NCI-H2171 (cell line): ENCODE results near the gene TDO2.
"Not testable (repeated sequence)": the region's sequence is repeated elsewhere in the genome, so short reads cannot be mapped to it uniquely, and the experiment has no call there.

Experiments used
- DNase-seq: peaks from one replicate; lab custom pipeline; 2025; lab: John Stamatoyannopoulos, UW

TDO2 gene

GRCh38 chr4:155907556-155907955 is 4.1 kb downstream of the TDO2 start:
- no peak for DNase-seq

DNA sequence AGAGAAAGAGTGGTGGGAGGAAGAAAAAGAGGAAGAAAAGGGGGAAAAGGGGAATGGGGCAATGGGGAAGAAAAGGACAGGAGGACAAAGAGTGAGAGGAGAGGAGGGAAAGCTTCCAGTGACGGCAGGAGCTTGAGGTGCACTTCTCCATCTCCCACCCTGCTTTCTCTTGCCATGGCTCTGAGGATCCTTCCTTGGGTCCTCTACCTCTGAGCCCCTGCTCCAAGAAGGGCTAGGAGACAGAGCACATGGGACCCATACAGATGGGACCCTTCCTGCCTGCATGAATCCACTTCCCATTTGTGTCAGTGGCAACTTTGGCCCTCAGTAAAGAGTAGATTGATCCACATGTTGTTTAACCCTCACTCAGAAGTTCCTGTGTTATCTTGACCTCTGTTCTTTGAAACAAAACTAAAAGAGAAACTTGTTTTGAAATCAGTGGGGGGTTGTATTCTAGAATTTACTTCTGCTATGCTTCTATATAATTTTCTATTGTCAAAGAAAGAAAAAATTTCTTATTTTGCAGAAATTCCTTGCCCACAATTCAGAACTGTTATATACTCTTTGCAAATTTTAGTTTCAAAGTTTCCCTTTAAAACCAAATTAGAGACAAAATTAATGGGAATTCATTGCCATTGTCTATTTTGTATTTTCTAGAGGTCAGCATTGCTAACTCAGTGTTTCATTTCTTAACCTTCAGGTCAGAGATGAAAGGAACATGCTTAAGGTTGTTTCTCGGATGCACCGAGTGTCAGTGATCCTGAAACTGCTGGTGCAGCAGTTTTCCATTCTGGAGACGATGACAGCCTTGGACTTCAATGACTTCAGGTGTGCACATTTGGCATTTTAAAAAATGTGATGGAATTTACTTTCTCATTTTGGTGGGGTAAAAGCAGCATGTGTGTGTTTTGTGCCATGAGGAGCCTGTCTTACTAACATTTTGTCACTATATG is 5.0 kb downstream of the TDO2 start:
- no peak for DNase-seq

GRCh38 chr4:155909615-155910226 is 6.2 kb downstream of the TDO2 start:
- DNase-seq: no peak

DNA sequence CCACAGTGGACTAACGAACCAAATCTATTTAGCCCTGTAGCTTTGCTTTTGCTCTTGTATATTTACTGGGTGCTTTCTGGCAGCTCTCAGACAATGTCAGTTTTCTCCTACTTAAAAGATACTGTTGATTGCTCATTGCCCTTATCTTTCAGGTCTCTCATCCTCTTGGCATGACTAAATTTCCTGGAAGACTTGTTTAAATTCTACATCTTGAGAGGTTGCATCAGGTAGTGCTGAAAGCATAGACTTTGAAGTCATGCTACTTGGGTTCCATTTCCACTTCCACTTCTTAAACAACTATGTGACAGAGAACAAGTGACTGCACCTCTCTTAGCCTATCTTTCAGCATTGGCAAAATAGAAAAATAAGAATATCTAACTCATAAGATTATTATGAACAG is 8.4 kb downstream of the TDO2 start:
- DNase-seq: no peak

DNA sequence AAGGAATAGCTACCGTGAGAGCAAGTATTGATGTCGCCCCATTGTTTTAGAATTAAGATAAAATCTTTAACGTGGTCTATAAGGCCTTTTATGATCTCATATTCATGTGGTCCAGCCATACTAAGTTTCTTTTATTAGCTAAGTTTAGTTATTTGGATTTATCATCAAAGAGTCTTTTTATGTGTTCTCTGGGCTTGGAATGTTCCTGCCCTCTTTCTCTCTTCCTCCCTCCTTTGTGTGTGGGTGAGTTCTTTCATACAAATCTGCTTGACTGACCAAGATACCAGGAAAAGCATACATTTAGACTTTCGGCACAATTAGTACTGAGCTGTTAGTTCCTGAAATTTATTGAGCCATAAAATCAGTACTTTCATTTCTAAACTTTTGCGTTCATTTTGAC is 11.3 kb downstream of the TDO2 start:
- no peak for DNase-seq

GRCh38 chr4:155921597-155921996 is 18.1 kb downstream of the TDO2 start:
- DNase-seq: no peak

GRCh38 chr4:155924637-155925036 is 21.1 kb downstream of the TDO2 start:
- no peak for DNase-seq

DNA sequence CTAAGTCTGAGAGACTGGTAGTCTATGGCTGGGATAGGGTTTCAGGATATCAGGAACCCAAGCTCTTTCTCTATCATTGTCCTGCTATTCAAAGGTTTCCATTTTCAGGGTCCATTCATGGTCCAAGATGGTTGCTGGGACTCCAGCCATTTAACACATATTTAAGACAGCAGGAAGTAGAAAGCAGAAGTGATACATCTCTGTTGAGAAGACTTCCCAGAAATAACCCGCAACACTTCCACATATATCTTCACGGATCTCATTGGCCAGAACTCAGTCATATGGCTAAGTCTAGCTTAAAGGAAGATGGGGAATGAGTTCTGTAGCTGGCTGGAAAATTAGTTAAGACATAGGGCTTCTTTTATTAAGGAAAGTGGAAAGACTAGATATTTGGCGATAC is 26.3 kb downstream of the TDO2 start:
- DNase-seq: no peak

DNA sequence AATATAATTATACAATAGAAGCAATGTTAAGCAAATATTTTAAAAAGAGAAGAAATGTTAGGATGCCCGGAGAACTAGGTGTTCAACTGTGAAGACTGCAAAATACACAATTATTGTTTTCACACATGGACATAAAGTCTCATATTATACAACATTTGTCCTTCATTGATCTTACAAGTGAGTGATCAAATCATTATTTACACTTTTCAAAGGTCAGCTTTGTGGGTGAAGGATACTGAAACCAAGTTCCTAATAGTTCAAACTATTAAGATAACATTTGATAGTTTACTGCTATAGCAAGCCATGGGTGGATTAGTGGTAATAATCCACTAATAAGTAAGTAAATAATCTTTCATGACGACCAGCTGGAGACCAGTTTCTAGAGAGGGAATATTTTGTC is 26.8 kb downstream of the TDO2 start:
- no peak for DNase-seq

- no peak for DNase-seq
Observed at GRCh38 chr4:155931634-155932033, 28.1 kb downstream of the TDO2 start.

DNA sequence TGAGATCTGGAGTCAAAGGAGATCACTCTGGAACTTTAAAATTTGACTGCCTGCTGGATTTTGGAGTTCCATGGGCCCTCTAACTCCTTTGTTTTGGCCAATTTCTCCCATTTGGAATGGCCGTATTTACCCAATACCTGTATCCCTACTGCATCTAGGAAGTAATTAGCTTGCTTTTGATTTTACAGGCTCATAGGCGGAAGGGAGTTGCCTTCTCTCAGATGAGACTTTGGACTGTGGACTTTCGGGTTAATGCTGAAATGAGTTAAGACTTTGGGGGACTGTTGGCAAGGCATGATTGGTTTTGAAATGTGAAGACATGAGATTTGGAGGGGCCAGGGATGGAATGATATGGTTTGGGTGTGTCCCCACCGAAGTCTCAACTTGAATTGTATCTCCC is 31.1 kb downstream of the TDO2 start:
- not testable (repeated sequence) for DNase-seq

DNA sequence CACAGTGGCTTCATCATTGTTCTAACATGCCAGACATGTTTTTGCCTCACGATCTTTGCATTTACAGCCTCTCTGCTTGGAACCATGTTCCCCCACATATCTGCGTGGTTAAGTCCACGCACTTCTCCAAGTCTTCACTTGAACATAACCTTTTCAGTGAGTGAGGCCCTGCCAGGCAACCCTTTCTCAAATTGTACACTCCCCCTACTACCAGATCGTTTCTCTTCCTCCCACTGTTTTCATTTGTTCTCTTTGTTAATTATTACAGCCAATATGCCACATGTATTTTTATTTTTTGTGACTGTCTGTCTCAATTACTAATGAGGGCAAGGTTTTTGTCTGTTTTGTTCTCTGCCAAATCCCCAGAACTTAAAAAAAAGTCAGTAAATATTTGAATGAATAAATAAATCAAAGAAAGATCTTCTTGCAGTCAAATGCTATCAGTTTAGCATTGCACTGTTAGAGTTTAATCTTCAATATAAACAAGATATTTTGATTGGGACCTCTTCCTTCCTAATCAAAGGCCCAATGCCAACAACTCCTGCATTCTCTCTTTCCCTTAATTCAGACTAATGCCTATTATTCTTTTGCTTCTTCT is 32.0 kb downstream of the TDO2 start:
- no peak for DNase-seq

DNA sequence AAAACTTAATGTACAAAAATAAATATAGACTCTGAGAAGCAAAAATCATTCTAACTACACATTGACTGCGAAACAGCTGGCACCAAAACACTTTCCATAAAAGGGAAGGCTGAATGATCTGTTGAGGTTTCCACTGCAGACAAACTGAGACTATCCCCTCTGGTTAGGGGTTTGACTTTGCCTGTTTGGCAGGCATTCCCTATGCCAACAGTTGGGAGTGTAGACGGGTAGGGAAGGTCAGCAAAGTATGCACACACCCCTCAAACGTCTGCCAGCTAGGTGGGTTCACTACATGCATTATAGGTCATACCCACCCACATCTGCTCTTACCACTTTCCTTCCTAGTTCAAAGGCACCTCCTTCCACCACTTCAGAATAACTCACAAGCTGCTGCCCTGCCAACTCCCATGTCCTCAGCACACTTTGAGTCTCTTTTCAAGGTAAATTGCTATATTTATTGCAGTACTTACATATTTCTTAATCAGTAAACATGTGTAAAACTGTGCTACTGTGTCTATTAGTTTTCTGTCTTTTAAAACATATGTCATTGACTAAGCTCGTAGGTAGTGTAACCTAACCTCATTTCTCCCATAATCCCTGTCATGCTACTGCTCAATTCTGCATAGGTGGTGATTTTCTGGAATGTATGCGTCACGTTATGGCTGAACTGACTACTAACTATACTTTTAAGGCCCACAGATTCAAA is 37.7 kb downstream of the TDO2 start:
- DNase-seq: no peak

DNA sequence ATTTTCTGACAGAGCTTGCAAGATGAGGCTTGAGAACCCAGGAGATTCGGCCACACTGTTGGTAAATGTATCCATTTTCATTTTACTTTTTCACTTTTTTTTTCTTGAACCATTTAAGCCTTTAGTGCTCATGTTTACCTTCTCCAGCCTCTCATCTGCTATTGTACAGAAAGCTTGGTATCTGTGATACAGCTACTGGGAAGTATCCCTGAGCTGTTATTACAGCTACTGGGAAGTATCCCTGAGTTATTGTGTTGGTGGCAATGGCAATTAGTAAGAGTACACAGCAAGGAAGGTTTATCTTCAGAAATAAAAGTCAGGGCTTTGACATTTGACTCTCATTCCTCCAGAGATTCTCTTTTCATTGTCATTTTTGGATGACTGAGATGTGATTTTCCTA is 38.3 kb downstream of the TDO2 start:
- DNase-seq: no peak

DNA sequence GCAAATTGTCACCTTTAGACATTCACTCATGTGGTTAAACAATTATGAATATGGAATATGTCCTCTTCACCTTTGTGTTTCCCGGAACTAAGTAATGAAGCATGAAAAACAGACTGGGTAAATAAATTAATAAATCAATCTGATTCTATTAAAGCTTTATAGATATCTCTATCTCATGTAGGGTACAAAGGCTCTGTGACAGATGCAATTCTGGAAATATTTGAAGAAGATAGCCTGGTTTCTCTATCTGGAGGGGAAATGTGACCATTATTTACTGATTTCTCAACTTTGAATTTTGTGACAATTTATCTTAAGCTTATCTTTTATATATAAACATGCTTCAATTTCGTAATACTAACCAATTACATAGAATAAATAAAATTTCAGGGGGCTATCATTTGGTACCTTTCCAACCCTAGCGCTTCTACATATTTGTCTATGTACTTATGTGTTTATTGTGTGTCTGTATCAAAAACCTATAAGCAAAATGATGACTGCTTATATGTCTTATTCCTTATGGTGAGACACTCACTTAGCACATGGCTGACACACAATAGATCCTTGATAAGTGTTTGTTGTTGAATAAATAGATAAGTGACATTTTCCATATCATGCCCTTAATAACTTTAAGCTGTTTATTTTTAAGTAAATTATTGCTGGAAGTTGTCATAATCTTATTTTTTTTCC is 40.3 kb downstream of the TDO2 start:
- DNase-seq: no peak

DNA sequence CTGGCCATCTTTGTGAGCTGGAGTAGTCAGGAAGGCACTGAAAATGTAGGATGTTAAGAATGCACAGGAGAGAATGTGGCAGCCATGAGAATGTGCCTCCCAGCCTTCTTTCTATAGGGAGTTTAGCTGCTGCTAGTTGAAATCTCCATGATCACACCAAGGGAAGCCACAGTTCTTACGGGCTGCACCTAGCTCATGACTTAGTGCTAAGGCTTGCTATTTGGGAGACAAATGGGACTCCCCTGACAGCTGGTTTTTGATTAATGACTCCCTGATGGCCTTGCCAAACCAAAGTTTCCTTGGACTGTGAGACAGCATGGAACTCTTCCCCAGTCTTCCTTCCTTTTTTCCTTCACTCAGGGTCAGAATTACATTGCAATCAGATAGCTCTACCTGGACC is 41.0 kb downstream of the TDO2 start:
- DNase-seq: no peak

DNA sequence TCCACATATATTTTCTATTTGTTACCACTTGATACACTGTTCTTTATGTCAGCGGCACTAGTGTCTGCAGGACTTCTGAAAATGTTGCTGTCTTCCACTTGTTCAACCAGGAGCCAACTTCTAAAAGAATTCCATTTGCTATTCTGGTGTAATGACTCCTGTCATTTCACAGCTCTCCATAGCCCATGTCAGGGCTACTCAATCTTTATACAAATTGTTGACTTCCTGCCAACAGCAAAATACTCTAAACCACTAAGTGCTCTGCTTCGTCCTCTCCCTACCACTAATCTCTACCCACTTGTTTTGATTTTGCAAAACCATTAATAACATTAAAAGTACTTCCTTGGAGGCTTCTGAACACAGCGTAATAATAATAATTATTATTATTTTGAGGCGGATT is 43.0 kb downstream of the TDO2 start:
- no peak for DNase-seq

GRCh38 chr4:155948541-155948940 is 45.0 kb downstream of the TDO2 start:
- no peak for DNase-seq

- DNase-seq: peak; percentile 16
Observed at GRCh38 chr4:155950461-155950860, 47.0 kb downstream of the TDO2 start.

DNA sequence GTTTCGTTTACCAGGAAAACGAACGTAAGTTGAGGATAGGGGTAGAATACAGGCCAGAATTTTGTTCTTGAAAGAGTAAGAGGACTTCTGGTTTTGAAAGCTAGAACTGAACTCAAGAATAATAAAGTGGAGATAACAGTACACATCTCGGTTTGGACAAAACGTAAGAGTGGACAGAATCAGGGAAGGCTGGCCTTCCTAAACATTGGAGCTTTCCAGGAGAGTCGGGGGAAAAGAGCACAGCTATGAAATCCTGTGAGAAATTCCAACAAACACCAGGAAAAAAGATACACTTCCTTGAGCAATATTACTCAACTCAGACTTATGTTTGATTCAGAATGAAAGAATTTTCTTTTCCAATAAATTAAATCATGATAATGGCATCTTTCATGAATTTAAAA is 49.0 kb downstream of the TDO2 start:
- no peak for DNase-seq

DNA sequence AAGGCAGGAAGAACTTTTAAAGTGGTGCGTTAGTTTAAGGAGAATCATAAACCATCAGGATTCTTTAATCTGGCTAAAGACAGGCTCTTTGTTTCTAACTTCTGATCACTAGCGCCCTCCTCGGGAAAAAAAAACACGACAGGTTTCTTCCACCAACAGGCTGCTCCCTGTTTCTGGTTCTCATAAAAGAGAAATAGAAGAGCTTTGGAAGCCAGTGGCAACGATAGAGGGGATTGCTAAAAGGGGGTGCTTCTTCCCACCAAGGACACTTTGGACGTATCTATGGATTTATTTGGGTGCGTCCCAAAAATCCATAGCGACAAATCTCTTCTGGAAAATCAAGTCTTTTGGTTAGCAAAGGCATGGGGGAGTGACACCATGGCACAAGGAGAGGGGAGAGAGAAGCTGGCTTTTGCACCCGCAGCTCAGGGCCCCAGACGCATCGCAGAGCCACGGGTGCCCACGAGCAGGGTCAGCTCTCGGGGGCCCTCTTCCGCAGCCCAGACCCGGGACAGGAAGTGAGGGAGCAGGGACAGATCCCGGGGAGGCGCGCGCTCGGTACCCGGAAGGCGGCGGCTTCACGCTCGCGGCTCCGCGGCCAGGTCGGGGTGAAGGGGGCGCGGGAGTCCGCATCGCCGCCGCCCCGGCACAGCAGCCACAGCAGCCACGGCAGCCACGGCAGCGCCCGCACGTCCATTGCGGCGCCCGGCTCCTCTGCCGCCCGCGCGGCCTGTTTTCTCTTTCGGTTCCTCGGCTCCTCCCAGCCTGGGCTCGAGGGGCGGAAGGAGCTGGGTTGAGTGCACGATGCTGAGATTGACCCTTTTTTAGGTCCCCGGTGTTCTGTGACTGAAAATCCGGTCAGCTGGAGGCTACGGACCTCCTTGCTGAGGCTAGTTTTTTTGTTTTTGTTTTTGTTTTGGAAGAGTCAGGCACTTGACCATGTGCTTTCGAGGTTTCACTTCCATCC is 49.9 kb downstream of the TDO2 start, which contains the start of gene CTSO:
Gene CTSO (minus strand): TSS at position 716 of the 967 bp plus-strand sequence. CDS start 19 bp downstream, at position 697.
- peak; percentile 33 for DNase-seq
